Stimulated activated naive B cell treated with anti-CD40 and anti-IgM and Interleukin-4, amounts not matched to agents 10 μg/mL and 1 μg/mL and 100 μg/mL, for 72 hours (primary cell): Measurements from ENCODE around the gene CXCR4.
A peak's percentile ranks its signal among the peaks of the same experiment; 100 is the strongest.

Experiments
- ATAC-seq, 2 donors: fragments of 150-1000 bp; cut with Tn5 transposase; replicated peaks; 2 replicates each; pipeline ENCODE4 v1.10.0; 2021; ENCODE audit warnings: moderate library complexity in 1 of 2
- DNase-seq: peaks from one replicate; pipeline ENCODE4 v3.0.0; 2021
- H3K27ac Mint-ChIP-seq: one replicate; pipeline ENCODE4 v1.8.0; 2022; ENCODE audit warnings: mild to moderate bottlenecking, mixed read lengths
- H3K27me3 Mint-ChIP-seq, 2 donors: one replicate each; pipeline ENCODE4 v1.8.0; 2022; ENCODE audit warnings: mixed read lengths in 2 of 2
- H3K36me3 Mint-ChIP-seq, 2 donors: one replicate each; pipeline ENCODE4 v1.8.0; 2022; ENCODE audit warnings: mixed read lengths in 2 of 2, mild to moderate bottlenecking in 1 of 2
- H3K4me1 Mint-ChIP-seq, 2 donors: one replicate each; pipeline ENCODE4 v1.8.0; 2022; ENCODE audit warnings: mixed read lengths in 2 of 2, mild to moderate bottlenecking in 1 of 2
- H3K4me3 Mint-ChIP-seq, 2 donors: one replicate each; pipeline ENCODE4 v1.8.0; 2022; ENCODE audit warnings: mild to moderate bottlenecking in 2 of 2, mixed read lengths in 2 of 2, moderate library complexity in 1 of 2
- H3K9me3 Mint-ChIP-seq, 2 donors: one replicate each; pipeline ENCODE4 v1.8.0; 2022; ENCODE audit warnings: mixed read lengths in 2 of 2, mild to moderate bottlenecking in 1 of 2

The CXCR4 gene

GRCh38 chr2:136126421-136126926, 8.5 kb upstream of the CXCR4 start:
- Mint-ChIP-seq H3K27ac (peak overlapping the region; percentile 88), H3K36me3 (peaks cover 2 to 4% of the 10 kb centered on the region in 2 donors), H3K9me3 (peaks cover 2 to 4% of the 10 kb centered on the region in 2 donors), H3K4me3 (peak overlapping the region; percentile 27 to 71), H3K4me1 (peaks cover 63 to 98% of the 10 kb centered on the region in 2 donors), H3K27me3 (no peaks in the 10 kb centered on the region)
- peak; percentile 45 to 47 for ATAC-seq
- DNase-seq = no peak

- peak; percentile 55 for DNase-seq
- Mint-ChIP-seq H3K4me1 (peaks cover 66 to 98% of the 10 kb centered on the region in 2 donors), H3K9me3 (peaks cover 2 to 4% of the 10 kb centered on the region in 2 donors), H3K27ac (peak overlapping the region; percentile 88), H3K36me3 (peaks cover 2 to 4% of the 10 kb centered on the region in 2 donors), H3K4me3 (peak overlapping the region; percentile 27 to 71), H3K27me3 (no peaks in the 10 kb centered on the region)
- peak; percentile 70 to 71 for ATAC-seq
These were observed 8.1 kb upstream of the CXCR4 start for GRCh38 chr2:136126021-136126420.

DNA sequence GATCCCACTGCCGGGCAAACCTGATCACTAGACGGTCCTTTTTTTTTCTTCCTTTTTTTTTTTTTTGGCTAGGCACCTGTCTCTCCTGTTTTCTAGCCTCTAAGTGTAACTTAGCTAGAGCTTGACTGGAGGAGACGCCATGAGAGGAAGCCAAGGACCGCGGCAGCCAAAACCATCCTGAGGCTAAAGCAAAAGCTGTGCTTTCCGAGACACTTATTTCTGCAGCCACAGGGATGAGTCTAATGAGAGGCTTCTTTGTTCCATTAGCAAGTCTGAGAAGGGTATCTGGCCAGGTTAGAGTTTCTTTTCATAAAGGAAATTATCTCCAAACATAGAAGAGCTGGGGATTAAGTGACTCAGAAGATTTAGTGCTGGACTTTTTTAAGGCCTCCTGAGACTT, 7.3 kb upstream of the CXCR4 start:
- peak overlapping the region; percentile 21 to 71 for H3K4me3 Mint-ChIP-seq
- no peak for DNase-seq
- peaks cover 2 to 4% of the 10 kb centered on the region in 2 donors for H3K9me3 Mint-ChIP-seq
- peak overlapping the region; percentile 88 for H3K27ac Mint-ChIP-seq
- H3K27me3 Mint-ChIP-seq = no peaks in the 10 kb centered on the region
- peak; percentile 10 to 18 for ATAC-seq
- H3K36me3 Mint-ChIP-seq = peaks cover 2 to 4% of the 10 kb centered on the region in 2 donors
- H3K4me1 Mint-ChIP-seq = peaks cover 63 to 94% of the 10 kb centered on the region in 2 donors

DNA sequence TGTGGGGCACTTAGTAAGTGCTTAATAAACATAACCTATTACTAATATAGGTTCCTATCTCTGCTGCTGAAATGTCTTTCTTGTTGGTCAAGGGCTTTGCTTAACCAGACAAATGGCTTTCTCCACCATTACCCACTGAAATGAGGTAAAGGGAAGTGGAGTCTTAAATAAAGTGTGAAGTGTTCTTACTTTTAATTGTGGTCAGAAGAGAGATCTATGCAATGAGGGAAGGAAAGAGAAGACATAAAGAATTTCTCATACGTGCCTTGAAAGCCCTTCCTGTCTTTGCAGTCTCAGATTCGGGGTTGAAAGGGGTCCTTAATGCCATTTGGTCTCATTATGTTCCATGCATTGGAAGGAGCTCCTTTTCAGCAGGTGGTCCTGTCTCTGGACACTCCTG, 6.9 kb upstream of the CXCR4 start:
- Mint-ChIP-seq H3K9me3 (peaks cover 2 to 4% of the 10 kb centered on the region in 2 donors), H3K36me3 (peaks cover 2 to 4% of the 10 kb centered on the region in 2 donors), H3K27ac (peak overlapping the region; percentile 88), H3K27me3 (no peaks in the 10 kb centered on the region), H3K4me1 (peaks cover 62 to 91% of the 10 kb centered on the region in 2 donors), H3K4me3 (peak overlapping the region in 1 of 2 donors; percentile 71)
- DNase-seq (no peak), ATAC-seq (peak in 1 of 2 donors; percentile 5)

GRCh38 chr2:136122661-136123060, 4.7 kb upstream of the CXCR4 start:
- no peak overlapping the region for H3K4me3 Mint-ChIP-seq
- H3K36me3 Mint-ChIP-seq = peaks cover 3 to 4% of the 10 kb centered on the region in 2 donors
- H3K4me1 Mint-ChIP-seq = peaks cover 47 to 70% of the 10 kb centered on the region in 2 donors
- H3K9me3 Mint-ChIP-seq = no peaks in the 10 kb centered on the region
- no peaks in the 10 kb centered on the region for H3K27me3 Mint-ChIP-seq
- ATAC-seq (no peak), DNase-seq (no peak)
- H3K27ac Mint-ChIP-seq = peak overlapping the region; percentile 93

- Mint-ChIP-seq H3K4me1 (peaks cover 39 to 57% of the 10 kb centered on the region in 2 donors), H3K27me3 (no peaks in the 10 kb centered on the region)
These were observed 3.4 kb upstream of the CXCR4 start for GRCh38 chr2:136121204-136121910.

GRCh38 chr2:136119717-136120675, 2.0 kb upstream of the CXCR4 start:
- peaks cover 40 to 57% of the 10 kb centered on the region in 2 donors for H3K4me1 Mint-ChIP-seq
- no peak for ATAC-seq
- peak overlapping the region; percentile 98 for H3K27ac Mint-ChIP-seq
- H3K27me3 Mint-ChIP-seq = no peaks in the 10 kb centered on the region
- DNase-seq = no peak
- H3K4me3 Mint-ChIP-seq = peak overlapping the region; percentile 94 to 97
- H3K9me3 Mint-ChIP-seq = no peaks in the 10 kb centered on the region
- peaks cover 23 to 24% of the 10 kb centered on the region in 2 donors for H3K36me3 Mint-ChIP-seq

More at GRCh38 chr2:136121204-136121910, 3.4 kb upstream of the CXCR4 start:
- DNase-seq (no peak), ATAC-seq (no peak)
- Mint-ChIP-seq H3K4me3 (no peak overlapping the region), H3K9me3 (no peaks in the 10 kb centered on the region), H3K27ac (peak overlapping the region; percentile 84), H3K36me3 (peaks cover 12% of the 10 kb centered on the region in 2 donors)

GRCh38 chr2:136118819-136119716, 1.1 kb upstream of the CXCR4 start:
- H3K27ac Mint-ChIP-seq = peak overlapping the region; percentile 98
- H3K4me3 Mint-ChIP-seq = peak overlapping the region; percentile 94 to 97
- no peaks in the 10 kb centered on the region for H3K9me3 Mint-ChIP-seq
- peak; percentile 70 to 76 for ATAC-seq
- DNase-seq = peak; percentile 83
- no peaks in the 10 kb centered on the region for H3K27me3 Mint-ChIP-seq
- H3K36me3 Mint-ChIP-seq = peaks cover 30 to 33% of the 10 kb centered on the region in 2 donors
- peaks cover 43 to 57% of the 10 kb centered on the region in 2 donors for H3K4me1 Mint-ChIP-seq

- peaks cover 42 to 56% of the 10 kb centered on the region in 2 donors for H3K4me1 Mint-ChIP-seq
- peak; percentile 15 to 25 for ATAC-seq
- H3K9me3 Mint-ChIP-seq = no peaks in the 10 kb centered on the region
- H3K36me3 Mint-ChIP-seq = peaks cover 41 to 47% of the 10 kb centered on the region in 2 donors
- H3K27me3 Mint-ChIP-seq = no peaks in the 10 kb centered on the region
- no peak for DNase-seq
- H3K4me3 Mint-ChIP-seq = peak overlapping the region; percentile 94 to 97
- peak overlapping the region; percentile 98 for H3K27ac Mint-ChIP-seq
These were observed 533 bp downstream of the CXCR4 start for GRCh38 chr2:136117391-136117841.

GRCh38 chr2:136116813-136117390, 1.0 kb downstream of the CXCR4 start:
- peak overlapping the region; percentile 98 for H3K27ac Mint-ChIP-seq
- ATAC-seq (peak; percentile 47 to 48), DNase-seq (peak; percentile 74)
- H3K27me3 Mint-ChIP-seq = no peaks in the 10 kb centered on the region
- peak overlapping the region; percentile 94 to 97 for H3K4me3 Mint-ChIP-seq
- H3K36me3 Mint-ChIP-seq = peaks cover 44 to 50% of the 10 kb centered on the region in 2 donors
- peaks cover 45 to 55% of the 10 kb centered on the region in 2 donors for H3K4me1 Mint-ChIP-seq
- H3K9me3 Mint-ChIP-seq = no peaks in the 10 kb centered on the region

DNA sequence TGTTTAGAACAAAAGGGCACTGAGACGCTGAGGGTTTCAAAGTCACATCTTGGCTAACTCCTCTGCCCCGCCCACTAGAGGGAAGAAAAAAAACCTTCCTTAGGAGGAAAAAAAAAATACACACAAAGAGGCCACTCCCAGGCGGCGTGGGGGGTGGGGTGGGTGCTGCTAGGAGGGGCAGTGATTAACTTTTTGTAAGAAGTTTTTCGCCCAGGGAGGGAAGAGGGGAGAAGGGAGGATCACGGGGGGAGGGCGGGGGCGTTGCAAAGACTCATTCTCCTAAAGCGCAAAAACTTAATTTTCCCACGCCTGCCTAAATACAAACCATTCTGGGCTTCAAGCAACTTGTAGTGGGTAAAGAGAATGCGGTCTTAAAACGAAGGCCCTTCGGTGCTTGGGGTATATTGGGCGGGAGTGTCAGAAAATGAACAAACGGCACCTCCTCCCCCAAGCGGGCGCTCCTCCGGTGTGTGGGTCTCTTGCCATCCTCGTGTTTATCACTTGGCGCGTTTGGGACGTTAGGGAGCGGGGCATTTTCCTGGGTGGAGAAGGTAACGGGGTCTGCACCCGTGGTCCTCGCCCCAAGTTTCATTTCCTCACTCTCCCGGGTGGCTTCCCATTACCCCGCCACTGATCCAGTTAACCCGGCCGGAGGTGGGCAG, 1.7 kb downstream of the CXCR4 start:
- Mint-ChIP-seq H3K4me3 (peak overlapping the region; percentile 94 to 97), H3K27me3 (no peaks in the 10 kb centered on the region), H3K4me1 (peaks cover 45 to 55% of the 10 kb centered on the region in 2 donors), H3K36me3 (peaks cover 44 to 50% of the 10 kb centered on the region in 2 donors), H3K27ac (peak overlapping the region; percentile 98), H3K9me3 (no peaks in the 10 kb centered on the region)
- peak; percentile 10 to 13 for ATAC-seq
- no peak for DNase-seq

- Mint-ChIP-seq H3K27ac (peak overlapping the region; percentile 80), H3K4me1 (peaks cover 44 to 59% of the 10 kb centered on the region in 2 donors), H3K27me3 (no peaks in the 10 kb centered on the region), H3K36me3 (peaks cover 44 to 50% of the 10 kb centered on the region in 2 donors), H3K9me3 (no peaks in the 10 kb centered on the region), H3K4me3 (peak overlapping the region; percentile 94 to 97)
- no peak for ATAC-seq
- DNase-seq = no peak
These were observed 2.7 kb downstream of the CXCR4 start for GRCh38 chr2:136115183-136115761.
